B cell (primary cell): Measurements from ENCODE around the gene FOXS1. TPM values are rescaled to one million over a fixed set of nuclear protein-coding genes. Genes with fewer than 3 reads are reported as not detected.

Source experiments
- ATAC-seq: fragments of 200-7000 bp; cut with Tn5 transposase; one replicate; pipeline ENCODE4 v1.10.0; 2021; ENCODE audit warnings: low read depth, mild to moderate bottlenecking, moderate number of reproducible peaks, moderate library complexity
- CTCF ChIA-PET: fragments of 350-600 bp; sonication (Branson Sonifier 250); formaldehyde crosslinking; loops from one replicate; lab custom pipeline; 2021; ENCODE audit warnings: antibody characterized with exemption, inconsistent platforms; lab: Charles Lee
- POLR2A ChIA-PET: fragments of 350-600 bp; sonication (Branson Sonifier 250); formaldehyde crosslinking; loops from one replicate; lab custom pipeline; 2021; ENCODE audit warnings: antibody characterized with exemption; lab: Charles Lee
- DNase-seq: peaks from one replicate; pipeline ENCODE4 v3.0.0; 2013
- H2AFZ ChIP-seq: 2 replicates; pipeline ENCODE4 v1.6.1; 2012; ENCODE audit warnings: mild to moderate bottlenecking, low read depth, low read length; ENCODE audit not compliant: insufficient read depth, poor library complexity, severe bottlenecking
- H3K27ac ChIP-seq, 2 donors: 1 replicate in 1 of 2; 2 replicates in 1 of 2; pipeline ENCODE4 v1.5.1; 2012 to 2013; ENCODE audit warnings: low read length in 2 of 2, mild to moderate bottlenecking in 2 of 2, moderate library complexity in 1 of 2
- H3K27me3 ChIP-seq, 4 experiments: fragments of 200-600 bp in 1 of 4; sonication (generic) in 1 of 4; replicated peaks in 1 of 4; 1 replicate in 2 of 4; 2 replicates in 2 of 4; pipeline versions ENCODE4 v1.6.1 to v1.7.0; 2013 to 2016; ENCODE audit warnings: low read length in 3 of 4, mild to moderate bottlenecking in 2 of 4, mixed read lengths in 1 of 4, moderate library complexity in 1 of 4; ENCODE audit not compliant: insufficient read depth in 4 of 4, control insufficient read depth in 3 of 4; ENCODE audit errors: control extremely low read depth in 1 of 4
- H3K36me3 ChIP-seq, 2 experiments: replicated peaks in 1 of 2; 1 replicate in 1 of 2; 2 replicates in 1 of 2; pipeline versions ENCODE4 v1.6.1 to v1.7.1; 2013; ENCODE audit warnings: low read length in 1 of 2; ENCODE audit not compliant: insufficient read depth in 2 of 2, control insufficient read depth in 1 of 2; ENCODE audit errors: control extremely low read depth in 1 of 2, extremely low read depth in 1 of 2
- H3K4me1 ChIP-seq, 2 donors: fragments of 200-600 bp in 1 of 2; sonication (generic) in 1 of 2; 1 replicate in 1 of 2; 2 replicates in 1 of 2; pipeline versions ENCODE4 v1.5.1 to v1.6.1; 2013 to 2017; ENCODE audit warnings: low read length in 2 of 2; ENCODE audit not compliant: control insufficient read depth in 2 of 2, insufficient read depth in 2 of 2
- H3K4me2 ChIP-seq: replicated peaks from 2 replicates; pipeline ENCODE3; 2012; ENCODE audit warnings: mild to moderate bottlenecking, low read depth, low read length; ENCODE audit not compliant: poor library complexity, severe bottlenecking
- H3K4me3 ChIP-seq, 5 experiments: fragments of 200-600 bp in 1 of 5; sonication (generic) in 1 of 5; 1 replicate in 3 of 5; 2 replicates in 2 of 5; pipeline versions ENCODE4 v1.5.1 to v1.7.0; 2011 to 2016; ENCODE audit warnings: low read length in 4 of 5, mild to moderate bottlenecking in 4 of 5, low read depth in 2 of 5, control low read depth in 1 of 5, moderate library complexity in 1 of 5; ENCODE audit not compliant: insufficient read depth in 1 of 5; ENCODE audit errors: control extremely low read depth in 1 of 5, extremely low read depth in 1 of 5
- H3K79me2 ChIP-seq: fragments of 200-600 bp; sonication (generic); one replicate; pipeline ENCODE4 v1.6.0; 2016; ENCODE audit warnings: low read length; ENCODE audit not compliant: control insufficient read depth, insufficient read depth
- H3K9ac ChIP-seq: fragments of 200-600 bp; sonication (generic); 2 replicates; pipeline ENCODE4 v1.6.1; 2017; ENCODE audit warnings: mild to moderate bottlenecking, low read length, moderate library complexity
- H3K9me3 ChIP-seq, 3 donors: one replicate each; pipeline versions ENCODE4 v1.6.1 to v1.7.1; 2013; ENCODE audit warnings: low read length in 2 of 3; ENCODE audit not compliant: control insufficient read depth in 2 of 3, insufficient read depth in 1 of 3; ENCODE audit errors: control extremely low read depth in 1 of 3
- H4K20me1 ChIP-seq: 2 replicates; pipeline ENCODE4 v1.6.0; 2012; ENCODE audit warnings: mild to moderate bottlenecking, low read length; ENCODE audit not compliant: insufficient read depth, control insufficient read depth, poor library complexity, severe bottlenecking
- H3K27ac Mint-ChIP-seq: one replicate; pipeline ENCODE4 v1.8.0; 2021; ENCODE audit warnings: mixed read lengths
- H3K27me3 Mint-ChIP-seq: one replicate; pipeline ENCODE4 v1.8.0; 2021; ENCODE audit warnings: mixed read lengths
- H3K4me1 Mint-ChIP-seq: one replicate; pipeline ENCODE4 v1.8.0; 2021; ENCODE audit warnings: mixed read lengths
- H3K4me3 Mint-ChIP-seq: one replicate; pipeline ENCODE4 v1.8.0; 2021; ENCODE audit warnings: mixed read lengths
- H3K9me3 Mint-ChIP-seq: one replicate; pipeline ENCODE4 v1.8.0; 2022; ENCODE audit warnings: mixed read lengths; ENCODE audit not compliant: insufficient read depth
- CTCF ChIP-seq: fragments of 200-600 bp; IDR thresholded peaks from one replicate; pipeline ENCODE4 v1.8.0; 2022; ENCODE audit warnings: antibody characterized with exemption, mild to moderate bottlenecking
- EZH2 ChIP-seq: IDR thresholded peaks from 2 replicates; pipeline ENCODE4 v1.6.1; 2012; ENCODE audit warnings: borderline replicate concordance, low read depth, mild to moderate bottlenecking, moderate library complexity, low read length; ENCODE audit not compliant: insufficient read depth, poor library complexity, severe bottlenecking
- WGBS: methylation state at CpG from one replicate; pipeline ENCODE4 v1.1.5; 2013; ENCODE audit warnings: missing lambda C conversion rate; ENCODE audit not compliant: insufficient coverage; 5-methylcytosine and 5-hydroxymethylcytosine counted together
- intact Hi-C: fragments of 100-400 bp; cut with micrococcal nuclease; formaldehyde crosslinking; loops from one replicate; pipeline ENCODE4 v1.10.0; 2022
- polyA plus RNA-seq: library from polyadenylated mRNA; depleted of rRNA; stranded (reverse); fragments of >200 nt; gene quantifications from 2 replicates; pipeline ENCODE4 v1.2.3, GENCODE V29; 2012
- total RNA-seq, 2 donors: library from RNA; stranded (reverse); fragments of 120-200 nt in 1 of 2; gene quantifications; 1 replicate in 1 of 2; 2 replicates in 1 of 2; pipeline versions ENCODE4 v1.2.3 to v1.2.4, GENCODE V29; 2013 to 2022

FOXS1 gene
- total and polyA plus RNA-seq, 2 donors (not counting 1 experiment from before 2014, with no cell fraction given) = not detected

GRCh38 chr20:31835554-31835953 lies 9.8 kb downstream of the FOXS1 start:
- no peaks in the 10 kb centered on the region for H4K20me1 ChIP-seq
- H3K9me3 ChIP-seq = no peaks in the 10 kb centered on the region
- Mint-ChIP-seq H3K27ac (no peak overlapping the region), H3K4me3 (no peak overlapping the region), H3K27me3 (no peaks in the 10 kb centered on the region), H3K9me3 (no peaks in the 10 kb centered on the region), H3K4me1 (peaks cover 10% of the 10 kb centered on the region)
- no peaks in the 10 kb centered on the region for H3K36me3 ChIP-seq
- ChIA-PET CTCF (interaction anchor here (1.3 kb wide), 1 partner anchor 17 kb away, joined by 4 read pairs; no protein-coding TSS in a partner anchor), POLR2A (no interaction called here)
- no peak overlapping the region for H2AFZ ChIP-seq
- no peak overlapping the region for H3K27ac ChIP-seq
- no peaks in the 10 kb centered on the region for H3K79me2 ChIP-seq
- peaks cover 8 to 13% of the 10 kb centered on the region in 2 donors for H3K4me1 ChIP-seq
- intact Hi-C loops = no loop called here
- 79% methylated on average over 9 of the region's 9 CpGs for WGBS
- H3K4me2 ChIP-seq = peak overlapping the region; percentile 3
- H3K27me3 ChIP-seq = peaks cover 0 to 3% (median 0%) of the 10 kb centered on the region in 4 experiments
- TF ChIP-seq EZH2 (no peak), CTCF (no peak)
- no peak for ATAC-seq
- no peak overlapping the region for H3K9ac ChIP-seq
- H3K4me3 ChIP-seq = no peak overlapping the region
- no peak for DNase-seq

- Mint-ChIP-seq H3K27ac (no peak overlapping the region), H3K9me3 (no peaks in the 10 kb centered on the region), H3K4me3 (no peak overlapping the region), H3K4me1 (peaks cover 14% of the 10 kb centered on the region), H3K27me3 (no peaks in the 10 kb centered on the region)
- Histone ChIP-seq H3K4me1 (peaks cover 8 to 13% of the 10 kb centered on the region in 2 donors), H2AFZ (no peak overlapping the region), H3K4me2 (no peak overlapping the region), H3K27me3 (peaks cover 0 to 3% (median 0%) of the 10 kb centered on the region in 4 experiments), H3K79me2 (no peaks in the 10 kb centered on the region), H3K9ac (no peak overlapping the region), H3K9me3 (no peaks in the 10 kb centered on the region), H4K20me1 (no peaks in the 10 kb centered on the region), H3K27ac (no peak overlapping the region), H3K4me3 (no peak overlapping the region), H3K36me3 (no peaks in the 10 kb centered on the region)
- intact Hi-C loops = no loop called here
- CTCF ChIA-PET = interaction anchor here (0.5 to 1.3 kb wide), 6 partner anchors 11 to 343 kb away, joined by 3 read pairs; no protein-coding TSS in a partner anchor
- POLR2A ChIA-PET = interaction anchor here (0.6 kb wide), 1 partner anchor 25 kb away, joined by 9 read pairs; no protein-coding TSS in a partner anchor
- ATAC-seq (no peak), DNase-seq (no peak)
- no peak for TF ChIP-seq EZH2
- TF ChIP-seq CTCF = no peak
- WGBS = 97% methylated on average over 15 of the region's 20 CpGs
Measured at GRCh38 chr20:31833931-31834521, 11.4 kb downstream of the FOXS1 start.
